Stimulated activated CD8-positive, alpha-beta memory T cell treated with anti-CD3 and anti-CD28 coated beads, Interleukin-2, amount 100 ng/mL, for 1 hour (primary cell): Measurements from ENCODE around the gene POLD3.

ENCODE experiments used
- DNase-seq, 2 donors: peaks; one replicate each; pipeline ENCODE4 v3.0.0-alpha.2; 2020; ENCODE audit warnings: low read depth in 2 of 2

Gene POLD3

GRCh38 chr11:74592441-74593362, at the start of gene POLD3:
Gene POLD3, plus strand, starts transcription at chr11:74592582. Its CDS starts 77 bp downstream, at chr11:74592659.
- peak; percentile 86 to 88 for DNase-seq

GRCh38 chr11:74543991-74544390, 48.4 kb upstream of the POLD3 start:
- DNase-seq, result no peak

- no peak for DNase-seq
These were observed 45.6 kb upstream of the POLD3 start for GRCh38 chr11:74546752-74547151.

- no peak for DNase-seq
These were observed 41.2 kb upstream of the POLD3 start for GRCh38 chr11:74550991-74551753.

- DNase-seq, result no peak
These were observed 40.6 kb upstream of the POLD3 start for GRCh38 chr11:74551754-74552145.

- DNase-seq, result no peak
These were observed 34.9 kb upstream of the POLD3 start for GRCh38 chr11:74557526-74557925.

- no peak for DNase-seq
These were observed 33.1 kb upstream of the POLD3 start for GRCh38 chr11:74559110-74559933.

- no peak for DNase-seq
These were observed 32.5 kb upstream of the POLD3 start for GRCh38 chr11:74559934-74560309.

- DNase-seq, result no peak
These were observed 26.0 kb upstream of the POLD3 start for GRCh38 chr11:74566146-74566960.

- DNase-seq, result no peak
These were observed 24.4 kb upstream of the POLD3 start for GRCh38 chr11:74568028-74568427.

GRCh38 chr11:74570266-74571061, 21.9 kb upstream of the POLD3 start:
- DNase-seq, result no peak

- DNase-seq, result no peak
These were observed 21.4 kb upstream of the POLD3 start for GRCh38 chr11:74571062-74571399.

GRCh38 chr11:74572349-74572748, 20.0 kb upstream of the POLD3 start:
- DNase-seq, result no peak

- DNase-seq, result no peak
These were observed 17.8 kb upstream of the POLD3 start for GRCh38 chr11:74574563-74574962.

GRCh38 chr11:74575999-74576398, 16.4 kb upstream of the POLD3 start:
- no peak for DNase-seq

GRCh38 chr11:74577181-74577580, 15.2 kb upstream of the POLD3 start:
- DNase-seq, result no peak

GRCh38 chr11:74577624-74578396, 14.6 kb upstream of the POLD3 start:
- DNase-seq, result no peak

GRCh38 chr11:74579577-74580270, 12.7 kb upstream of the POLD3 start:
- no peak for DNase-seq

GRCh38 chr11:74581954-74582547, 10.3 kb upstream of the POLD3 start:
- DNase-seq, result no peak
